Measurements from ENCODE around the gene SLFN12L. TPM values are rescaled to one million over a fixed set of nuclear protein-coding genes. Genes with fewer than 3 reads are reported as not detected.
A peak's percentile ranks its signal among the peaks of the same experiment; 100 is the strongest.
"Not testable (repeated sequence)": the region's sequence is repeated elsewhere in the genome, so short reads cannot be mapped to it uniquely, and the experiment has no call there.

Gene SLFN12L
- total RNA-seq, 2 donors from 2014 or later: 56.1 to 72.2 TPM

- H3K27me3 Mint-ChIP-seq: no peaks in the 10 kb centered on the region
- H3K27ac Mint-ChIP-seq: peak overlapping the region; percentile 79
- peaks cover 48% of the 10 kb centered on the region for H3K4me1 Mint-ChIP-seq
- H3K4me3 Mint-ChIP-seq: peak overlapping the region; percentile 79
- peak; percentile 36 for ATAC-seq (replicated peaks)
- peaks cover 91% of the 10 kb centered on the region for H3K36me3 Mint-ChIP-seq (ENCODE audit: low read depth)
- H3K9me3 Mint-ChIP-seq: peaks cover 3% of the 10 kb centered on the region
Measured at GRCh38 chr17:35531160-35531559, 6.3 kb downstream of the SLFN12L start.

- H3K4me3 Mint-ChIP-seq: peak overlapping the region; percentile 79
- H3K4me1 Mint-ChIP-seq: peaks cover 61% of the 10 kb centered on the region
- peaks cover 82% of the 10 kb centered on the region for H3K36me3 Mint-ChIP-seq (ENCODE audit: low read depth)
- H3K9me3 Mint-ChIP-seq: peaks cover 3% of the 10 kb centered on the region
- peak; percentile 53 for ATAC-seq (replicated peaks)
- no peaks in the 10 kb centered on the region for H3K27me3 Mint-ChIP-seq
- peak overlapping the region; percentile 79 for H3K27ac Mint-ChIP-seq
Measured at GRCh38 chr17:35529866-35530265, 7.6 kb downstream of the SLFN12L start.

- H3K9me3 Mint-ChIP-seq; ATAC-seq (replicated peaks); H3K27me3 Mint-ChIP-seq; H3K27ac Mint-ChIP-seq: not testable (repeated sequence)
- Mint-ChIP-seq H3K36me3 (ENCODE audit: low read depth) (peaks cover 81% of the 10 kb centered on the region), H3K4me1 (peaks cover 61% of the 10 kb centered on the region), H3K4me3 (peak overlapping the region; percentile 79)
Measured at GRCh38 chr17:35529326-35529725, 8.2 kb downstream of the SLFN12L start.

- H3K4me3 Mint-ChIP-seq: peak overlapping the region; percentile 59
Measured at GRCh38 chr17:35523296-35523695, 14.2 kb downstream of the SLFN12L start.

GRCh38 chr17:35521654-35522256 is 15.7 kb downstream of the SLFN12L start:
- Mint-ChIP-seq H3K4me1 (peaks cover 80% of the 10 kb centered on the region), H3K36me3 (ENCODE audit: low read depth) (peaks cover 89% of the 10 kb centered on the region), H3K27ac (peak overlapping the region; percentile 30), H3K4me3 (peak overlapping the region; percentile 59)
- H3K27me3 Mint-ChIP-seq, H3K9me3 Mint-ChIP-seq: not testable (repeated sequence)
- ATAC-seq (replicated peaks): peak; percentile 96

More at GRCh38 chr17:35523296-35523695, 14.2 kb downstream of the SLFN12L start:
- Mint-ChIP-seq H3K27ac (peak overlapping the region; percentile 32), H3K27me3 (no peaks in the 10 kb centered on the region), H3K36me3 (ENCODE audit: low read depth) (peaks cover 89% of the 10 kb centered on the region), H3K4me1 (peaks cover 78% of the 10 kb centered on the region), H3K9me3 (no peaks in the 10 kb centered on the region)
- ATAC-seq (replicated peaks): no peak

- peaks cover 78% of the 10 kb centered on the region for H3K4me1 Mint-ChIP-seq
- H3K36me3 Mint-ChIP-seq (ENCODE audit: low read depth): peaks cover 90% of the 10 kb centered on the region
- no peaks in the 10 kb centered on the region for H3K9me3 Mint-ChIP-seq
- peak overlapping the region; percentile 30 for H3K27ac Mint-ChIP-seq
- H3K27me3 Mint-ChIP-seq: no peaks in the 10 kb centered on the region
- H3K4me3 Mint-ChIP-seq: peak overlapping the region; percentile 59
- no peak for ATAC-seq (replicated peaks)
Measured at GRCh38 chr17:35521150-35521549, 16.3 kb downstream of the SLFN12L start.

GRCh38 chr17:35519906-35520442 is 17.5 kb downstream of the SLFN12L start:
- Mint-ChIP-seq H3K4me3 (peak overlapping the region; percentile 59), H3K9me3 (no peaks in the 10 kb centered on the region), H3K27ac (no peak overlapping the region), H3K36me3 (ENCODE audit: low read depth) (peaks cover 99% of the 10 kb centered on the region), H3K27me3 (no peaks in the 10 kb centered on the region), H3K4me1 (peaks cover 71% of the 10 kb centered on the region)
- no peak for ATAC-seq (replicated peaks)

- no peaks in the 10 kb centered on the region for H3K27me3 Mint-ChIP-seq
- peaks cover 100% of the 10 kb centered on the region for H3K36me3 Mint-ChIP-seq (ENCODE audit: low read depth)
- peaks cover 67% of the 10 kb centered on the region for H3K4me1 Mint-ChIP-seq
- H3K4me3 Mint-ChIP-seq: peak overlapping the region; percentile 59
- H3K9me3 Mint-ChIP-seq: no peaks in the 10 kb centered on the region
- ATAC-seq (replicated peaks): no peak
- H3K27ac Mint-ChIP-seq: no peak overlapping the region
Measured at GRCh38 chr17:35519439-35519838, 18.0 kb downstream of the SLFN12L start.

GRCh38 chr17:35518431-35518830 is 19.0 kb downstream of the SLFN12L start:
- peaks cover 60% of the 10 kb centered on the region for H3K4me1 Mint-ChIP-seq
- ATAC-seq (replicated peaks); H3K27ac Mint-ChIP-seq; H3K27me3 Mint-ChIP-seq; H3K9me3 Mint-ChIP-seq: not testable (repeated sequence)
- H3K36me3 Mint-ChIP-seq (ENCODE audit: low read depth): peaks cover 100% of the 10 kb centered on the region
- H3K4me3 Mint-ChIP-seq: peak overlapping the region; percentile 59

- Mint-ChIP-seq H3K9me3 (no peaks in the 10 kb centered on the region), H3K27ac (no peak overlapping the region), H3K36me3 (ENCODE audit: low read depth) (peaks cover 99% of the 10 kb centered on the region), H3K4me1 (peaks cover 53% of the 10 kb centered on the region), H3K4me3 (no peak overlapping the region), H3K27me3 (no peaks in the 10 kb centered on the region)
- ATAC-seq (replicated peaks): no peak
Measured at GRCh38 chr17:35515027-35515426, 22.5 kb downstream of the SLFN12L start.

GRCh38 chr17:35514564-35514963 is 22.9 kb downstream of the SLFN12L start:
- Mint-ChIP-seq H3K4me3 (no peak overlapping the region), H3K4me1 (peaks cover 48% of the 10 kb centered on the region), H3K27me3 (no peaks in the 10 kb centered on the region), H3K36me3 (ENCODE audit: low read depth) (peaks cover 99% of the 10 kb centered on the region), H3K9me3 (no peaks in the 10 kb centered on the region), H3K27ac (no peak overlapping the region)
- ATAC-seq (replicated peaks): no peak

GRCh38 chr17:35510052-35510451 is 27.4 kb downstream of the SLFN12L start:
- Mint-ChIP-seq H3K9me3 (peaks cover 5% of the 10 kb centered on the region), H3K4me1 (peaks cover 28% of the 10 kb centered on the region), H3K27me3 (no peaks in the 10 kb centered on the region), H3K27ac (no peak overlapping the region), H3K4me3 (no peak overlapping the region), H3K36me3 (ENCODE audit: low read depth) (peaks cover 91% of the 10 kb centered on the region)
- no peak for ATAC-seq (replicated peaks)

GRCh38 chr17:35507714-35508113 is 29.8 kb downstream of the SLFN12L start:
- not testable (repeated sequence) for ATAC-seq (replicated peaks); H3K4me3 Mint-ChIP-seq; H3K27ac Mint-ChIP-seq; H3K27me3 Mint-ChIP-seq; H3K9me3 Mint-ChIP-seq
- peaks cover 30% of the 10 kb centered on the region for H3K4me1 Mint-ChIP-seq
- H3K36me3 Mint-ChIP-seq (ENCODE audit: low read depth): peaks cover 83% of the 10 kb centered on the region

GRCh38 chr17:35499548-35499947 is 37.9 kb downstream of the SLFN12L start:
- H3K27ac Mint-ChIP-seq: no peak overlapping the region
- ATAC-seq (replicated peaks): no peak
- H3K9me3 Mint-ChIP-seq: no peaks in the 10 kb centered on the region
- no peak overlapping the region for H3K4me3 Mint-ChIP-seq
- H3K4me1 Mint-ChIP-seq: peaks cover 27% of the 10 kb centered on the region
- H3K36me3 Mint-ChIP-seq (ENCODE audit: low read depth): peaks cover 87% of the 10 kb centered on the region
- no peaks in the 10 kb centered on the region for H3K27me3 Mint-ChIP-seq

GRCh38 chr17:35498448-35499178 is 38.9 kb downstream of the SLFN12L start:
- no peak overlapping the region for H3K4me3 Mint-ChIP-seq

More at GRCh38 chr17:35498448-35499178, 38.9 kb downstream of the SLFN12L start:
- no peak for ATAC-seq (replicated peaks)
- Mint-ChIP-seq H3K27ac (no peak overlapping the region), H3K36me3 (ENCODE audit: low read depth) (peaks cover 90% of the 10 kb centered on the region), H3K4me1 (peaks cover 23% of the 10 kb centered on the region), H3K9me3 (no peaks in the 10 kb centered on the region), H3K27me3 (no peaks in the 10 kb centered on the region)
